ENCODE data around the gene ABCG1. TPM values are rescaled to one million over a fixed set of nuclear protein-coding genes. Genes with fewer than 3 reads are reported as not detected.

Gene ABCG1
- total and polyA plus RNA-seq, 2 of the 4 experiments (the other 2 are of a cell fraction) = 0.19 to 0.36 TPM

- H2BK120ac ChIP-seq (ENCODE audit: low read depth, low read length) = no peak overlapping the region
- DNase-seq = no peak
- dilution Hi-C loops (cut with HindIII; ENCODE audit: low sequenced_read_pairs, unreplicated experiment) = no loop called here
- no peak overlapping the region for H3K4me2 ChIP-seq (ENCODE audit: low read depth, low read length)
- intact Hi-C loops (cut with micrococcal nuclease) = no loop called here
- ChIA-PET POLR2A (ENCODE audit: unreplicated experiment) (no interaction called here), CTCF (no interaction called here)
- H3K18ac ChIP-seq (ENCODE audit: low read depth, low read length) = no peak overlapping the region
- 80% methylated on average over 1 of the region's 8 CpGs; no CpG with 5 or more reads in 1 of the 2 experiments for WGBS, 2 experiments (ENCODE audit: extremely low coverage in 2 of 2, insufficient read length in 1 of 2)
- no peak overlapping the region for H3K4ac ChIP-seq (ENCODE audit: low read depth, low read length)
- no peak overlapping the region for H2AFZ ChIP-seq (replicated peaks; ENCODE audit: low read length, poor library complexity)
- H2BK15ac ChIP-seq (ENCODE audit: low read depth, low read length) = no peak overlapping the region
- no peak overlapping the region for H2BK20ac ChIP-seq (ENCODE audit: low read depth, low read length)
- H3K27ac ChIP-seq (ENCODE audit: insufficient read depth, low read length) = no peak overlapping the region
- in situ Hi-C loops (cut with MboI; ENCODE audit: low sequenced_read_pairs) = no loop called here
- H3K9me1 ChIP-seq (ENCODE audit: insufficient read depth, low read length) = peaks cover 11% of the 10 kb centered on the region; the same call in 1 of the 2 replicates
- H4K20me1 ChIP-seq (ENCODE audit: insufficient read depth, low read length) = no peaks in the 10 kb centered on the region; the same call in none of the 2 replicates
- no peak overlapping the region for H4K8ac ChIP-seq (ENCODE audit: low read depth in 2 of 2, low read length in 2 of 2)
- TF ChIP-seq SMC3 (IDR thresholded peaks at IDR 0.05; ENCODE audit: low read depth, low read length) = no peak
- TF ChIP-seq FOS (IDR thresholded peaks at IDR 0.05; ENCODE audit: low read depth, low read length) = no peak
- TF ChIP-seq MAFK (IDR thresholded peaks at IDR 0.05; ENCODE audit: low read depth, low read length) = no peak
- no peak for TF ChIP-seq CTCF (conservative IDR thresholded peaks at IDR 0.05; ENCODE audit: low read depth, low read length)
- no peak for TF ChIP-seq CEBPB (IDR thresholded peaks at IDR 0.05; ENCODE audit: low read depth, low read length)
- TF ChIP-seq RAD21 (IDR thresholded peaks at IDR 0.05; ENCODE audit: low read length) = no peak
- TF ChIP-seq POLR2A (IDR thresholded peaks at IDR 0.05; ENCODE audit: low read depth, low read length) = no peak
- TF ChIP-seq NFE2L2 (IDR thresholded peaks at IDR 0.05; ENCODE audit: low read depth, low read length) = no peak
- no peak for TF ChIP-seq RCOR1 (IDR thresholded peaks at IDR 0.05; ENCODE audit: insufficient replicate concordance, low read length)
- TF ChIP-seq ELK1 (IDR thresholded peaks at IDR 0.05; ENCODE audit: borderline replicate concordance, low read depth, low read length) = no peak
- no peak for TF ChIP-seq CHD1 (IDR thresholded peaks at IDR 0.05; ENCODE audit: low read depth, low read length)
- no peak for TF ChIP-seq MAZ (IDR thresholded peaks at IDR 0.05; ENCODE audit: borderline replicate concordance, low read depth, low read length)
- TF ChIP-seq RFX5 (IDR thresholded peaks at IDR 0.05; ENCODE audit: low read depth, low read length) = no peak
- no peak overlapping the region for H3K9ac ChIP-seq (ENCODE audit: low read depth, low read length)
- H3K9me3 ChIP-seq (ENCODE audit: control insufficient read depth, insufficient read depth, low read length) = no peaks in the 10 kb centered on the region
- peak overlapping the region; percentile 24 for H2AK5ac ChIP-seq (ENCODE audit: low read depth, low read length)
- no peak overlapping the region for H4K5ac ChIP-seq (ENCODE audit: low read depth, low read length)
- H2BK5ac ChIP-seq (ENCODE audit: low read depth, low read length, poor library complexity, severe bottlenecking) = no peak overlapping the region
- H3K56ac ChIP-seq (ENCODE audit: extremely low read depth, insufficient read depth, low read length) = no peak overlapping the region
- no peak overlapping the region for H2AK9ac ChIP-seq (replicated peaks; ENCODE audit: low read depth, low read length, poor library complexity)
- no peak for ATAC-seq (ENCODE audit: low read depth)
- peaks cover 14% of the 10 kb centered on the region for H3K27me3 ChIP-seq (ENCODE audit: control insufficient read depth, insufficient read depth, low read length)
- no TSS peak for BruUV-seq (replicated peaks)
- peaks cover 34% of the 10 kb centered on the region for H3K4me1 ChIP-seq (ENCODE audit: control insufficient read depth, insufficient read depth, low read length)
- no peak overlapping the region for H3K23ac ChIP-seq (ENCODE audit: low read depth, low read length)
- H3K36me3 ChIP-seq (ENCODE audit: control insufficient read depth, insufficient read depth, low read length) = no peaks in the 10 kb centered on the region
- H3K4me3 ChIP-seq (ENCODE audit: insufficient read depth, low read depth, low read length) = no peak overlapping the region
- H3K79me1 ChIP-seq (ENCODE audit: low read depth in 1 of 2, low read length in 2 of 2) = no peaks in the 10 kb centered on the region; a peak in 1 of 4 replicates
- H3K14ac ChIP-seq (replicated peaks; ENCODE audit: low read depth, low read length) = no peak overlapping the region
- H4K91ac ChIP-seq (ENCODE audit: insufficient read depth, low read depth, low read length) = no peak overlapping the region
These were observed 13.4 kb downstream of the ABCG1 start for GRCh38 chr21:42232176-42232825.
